Measurements from ENCODE around the gene JAKMIP3.

The JAKMIP3 gene

GRCh38 chr10:132065491-132066105 is at the start of gene JAKMIP3:
TSS of gene JAKMIP3 (plus strand) at chr10:132065946. CDS start at chr10:132104809, 38,863 bp downstream.
- no peak for DNase-seq (ENCODE audit: low read depth in 3 of 3)

GRCh38 chr10:132016514-132016913 is 49.2 kb upstream of the JAKMIP3 start:
- DNase-seq (ENCODE audit: low read depth in 3 of 3) = no peak

GRCh38 chr10:132018446-132018845 is 47.3 kb upstream of the JAKMIP3 start:
- DNase-seq (ENCODE audit: low read depth in 3 of 3) = no peak

GRCh38 chr10:132019366-132019765 is 46.4 kb upstream of the JAKMIP3 start:
- no peak for DNase-seq (ENCODE audit: low read depth in 3 of 3)

GRCh38 chr10:132020456-132020855 is 45.3 kb upstream of the JAKMIP3 start:
- DNase-seq (ENCODE audit: low read depth in 3 of 3) = no peak

GRCh38 chr10:132021046-132021445 is 44.7 kb upstream of the JAKMIP3 start:
- no peak for DNase-seq (ENCODE audit: low read depth in 3 of 3)

- DNase-seq (ENCODE audit: low read depth in 3 of 3) = no peak
These were observed 44.1 kb upstream of the JAKMIP3 start for GRCh38 chr10:132021504-132022143.

- DNase-seq (ENCODE audit: low read depth in 3 of 3) = no peak
These were observed 43.5 kb upstream of the JAKMIP3 start for GRCh38 chr10:132022241-132022640.

GRCh38 chr10:132023092-132023811 is 42.5 kb upstream of the JAKMIP3 start:
- peak; percentile 48 to 82 (median 57) for DNase-seq (ENCODE audit: low read depth in 3 of 3)

GRCh38 chr10:132027423-132027983 is 38.2 kb upstream of the JAKMIP3 start:
- DNase-seq (ENCODE audit: low read depth in 3 of 3) = no peak

- no peak for DNase-seq (ENCODE audit: low read depth in 3 of 3)
These were observed 37.0 kb upstream of the JAKMIP3 start for GRCh38 chr10:132028706-132029105.

- DNase-seq (ENCODE audit: low read depth in 3 of 3) = no peak
These were observed 34.8 kb upstream of the JAKMIP3 start for GRCh38 chr10:132030898-132031463.

GRCh38 chr10:132033632-132034031 is 32.1 kb upstream of the JAKMIP3 start:
- DNase-seq (ENCODE audit: low read depth in 3 of 3) = no peak

- no peak for DNase-seq (ENCODE audit: low read depth in 3 of 3)
These were observed 30.3 kb upstream of the JAKMIP3 start for GRCh38 chr10:132035476-132035875.

GRCh38 chr10:132036153-132036886 is 29.4 kb upstream of the JAKMIP3 start:
- DNase-seq (ENCODE audit: low read depth in 3 of 3) = no peak

GRCh38 chr10:132036887-132037675 is 28.7 kb upstream of the JAKMIP3 start:
- DNase-seq (ENCODE audit: low read depth in 3 of 3) = no peak

GRCh38 chr10:132037676-132037975 is 28.1 kb upstream of the JAKMIP3 start:
- no peak for DNase-seq (ENCODE audit: low read depth in 3 of 3)

GRCh38 chr10:132039371-132039770 is 26.4 kb upstream of the JAKMIP3 start:
- DNase-seq (ENCODE audit: low read depth in 3 of 3) = no peak

- DNase-seq (ENCODE audit: low read depth in 3 of 3) = no peak
These were observed 25.7 kb upstream of the JAKMIP3 start for GRCh38 chr10:132040046-132040445.

GRCh38 chr10:132041340-132041739 is 24.4 kb upstream of the JAKMIP3 start:
- no peak for DNase-seq (ENCODE audit: low read depth in 3 of 3)

Data from stimulated activated CD4-positive, alpha-beta T cell treated with anti-CD3 and anti-CD28 coated beads, TNF-alpha, amount 100 ng/mL, for 48 hours (primary cell).